Large intestine (tissue), 3 donors: ENCODE measurements around the gene VEGFB. TPM values are rescaled to one million over a fixed set of nuclear protein-coding genes. Genes with fewer than 3 reads are reported as not detected.
A peak's percentile ranks its signal among the peaks of the same experiment; 100 is the strongest.
"Not testable (repeated sequence)": the region's sequence is repeated elsewhere in the genome, so short reads cannot be mapped to it uniquely, and the experiment has no call there.

ENCODE experiments used
- DNase-seq, 2 donors: peaks; one replicate each; pipeline versions ENCODE4 v3.0.0 to v3.0.0-alpha.2; 2013
- H3K27ac ChIP-seq: one replicate; pipeline ENCODE4 v1.5.1; 2013; ENCODE audit warnings: low read length
- H3K27me3 ChIP-seq: 2 replicates; pipeline ENCODE4 v1.6.1; 2013; ENCODE audit warnings: low read length; ENCODE audit not compliant: control insufficient read depth, insufficient read depth
- H3K36me3 ChIP-seq: 2 replicates; pipeline ENCODE4 v1.6.1; 2013; ENCODE audit warnings: low read length; ENCODE audit not compliant: control insufficient read depth, insufficient read depth
- H3K4me1 ChIP-seq: one replicate; pipeline ENCODE4 v1.6.1; 2013; ENCODE audit warnings: low read length; ENCODE audit not compliant: control insufficient read depth, insufficient read depth
- H3K4me3 ChIP-seq: one replicate; pipeline ENCODE4 v1.5.1; 2013; ENCODE audit warnings: low read length
- H3K9me3 ChIP-seq: one replicate; pipeline ENCODE4 v1.6.1; 2013; ENCODE audit warnings: mild to moderate bottlenecking, low read depth, low read length, moderate library complexity; ENCODE audit not compliant: control insufficient read depth
- WGBS: methylation state at CpG from one replicate; pipeline ENCODE4 v1.1.5; 2013; ENCODE audit warnings: low lambda C conversion rate; ENCODE audit not compliant: insufficient coverage; 5-methylcytosine and 5-hydroxymethylcytosine counted together
- polyA plus RNA-seq: library from polyadenylated mRNA; unstranded; fragments of 120-200 nt; gene quantifications from one replicate; pipeline ENCODE4 v1.2.1, GENCODE V29; 2013

Gene VEGFB
- polyA plus RNA-seq, 1 donor = 105 TPM

DNA sequence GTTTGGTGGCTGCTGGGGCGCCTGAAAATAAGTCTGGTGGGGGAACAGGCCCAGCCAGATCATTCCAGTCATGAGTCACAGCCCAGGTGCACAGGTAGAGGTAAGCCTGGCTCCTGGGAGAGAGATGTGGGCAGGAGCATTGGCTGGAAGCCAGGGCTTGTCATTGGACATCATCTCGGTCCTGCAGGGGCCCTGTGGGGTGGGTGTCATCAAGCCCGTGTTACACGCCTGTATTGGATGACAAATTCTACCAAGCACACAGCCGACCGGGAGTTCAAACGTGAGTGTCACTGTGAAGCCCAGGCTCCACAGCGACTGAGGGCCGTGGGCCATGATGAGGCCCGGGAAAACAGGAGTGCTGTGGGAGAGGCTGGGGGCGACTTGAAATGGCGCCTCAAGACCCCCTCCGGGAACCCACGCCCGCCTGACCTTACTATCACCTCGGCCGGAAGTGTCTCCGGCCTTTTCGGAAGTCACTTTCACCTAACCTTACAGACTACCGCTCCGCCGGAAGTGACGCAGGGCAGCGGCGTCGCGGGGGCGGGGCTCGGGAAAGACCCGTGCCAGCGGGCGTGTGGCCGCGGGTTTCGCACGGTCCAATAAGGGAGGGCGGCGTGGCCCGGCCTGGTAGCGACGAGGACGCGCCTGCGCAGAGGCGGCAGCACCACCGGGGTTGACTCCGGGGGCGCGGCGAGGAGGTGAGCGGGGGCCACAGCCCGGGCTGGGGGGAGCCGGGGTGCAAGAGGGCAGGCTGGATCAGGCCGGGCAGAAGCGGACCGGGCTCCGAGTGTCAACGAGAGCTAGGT lies 6.3 kb downstream of the VEGFB start, which contains the start of gene FKBP2:
TSS of gene FKBP2 (plus strand) at position 661 of the 806 bp plus-strand sequence. CDS start 1,293 bp downstream, outside the sequence.
- Histone ChIP-seq H3K36me3 (peaks cover 37% of the 10 kb centered on the region), H3K4me3 (peak within 1 kb of the TSS; percentile 95), H3K27me3 (no peaks in the 10 kb centered on the region), H3K9me3 (no peaks in the 10 kb centered on the region), H3K4me1 (peaks cover 48% of the 10 kb centered on the region), H3K27ac (peak within 1 kb of the TSS; percentile 100)
- DNase-seq = peak; percentile 98 to 99
- WGBS = no CpG with 5 or more reads among the region's 58 CpGs

DNA sequence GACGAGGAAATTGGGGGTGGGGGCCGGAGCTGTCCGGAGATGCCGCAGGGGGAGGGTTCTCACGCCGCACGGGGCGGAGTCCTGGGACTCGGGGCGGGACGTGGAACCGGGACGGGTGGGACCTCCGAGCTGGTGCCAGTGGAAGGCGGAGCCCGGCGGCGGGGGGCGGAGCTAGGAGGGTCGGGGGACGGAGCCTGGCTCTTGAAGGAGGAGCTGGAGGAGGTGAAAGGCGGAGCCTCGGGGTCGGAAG lies 6.8 kb downstream of the VEGFB start:
- Histone ChIP-seq H3K27ac (peak overlapping the region; percentile 100), H3K27me3 (no peaks in the 10 kb centered on the region), H3K4me3 (peak overlapping the region; percentile 95), H3K36me3 (peaks cover 33% of the 10 kb centered on the region), H3K9me3 (no peaks in the 10 kb centered on the region), H3K4me1 (peaks cover 44% of the 10 kb centered on the region)
- peak in 1 of 2 donors; percentile 100 for DNase-seq
- no CpG with 5 or more reads among the region's 24 CpGs for WGBS

DNA sequence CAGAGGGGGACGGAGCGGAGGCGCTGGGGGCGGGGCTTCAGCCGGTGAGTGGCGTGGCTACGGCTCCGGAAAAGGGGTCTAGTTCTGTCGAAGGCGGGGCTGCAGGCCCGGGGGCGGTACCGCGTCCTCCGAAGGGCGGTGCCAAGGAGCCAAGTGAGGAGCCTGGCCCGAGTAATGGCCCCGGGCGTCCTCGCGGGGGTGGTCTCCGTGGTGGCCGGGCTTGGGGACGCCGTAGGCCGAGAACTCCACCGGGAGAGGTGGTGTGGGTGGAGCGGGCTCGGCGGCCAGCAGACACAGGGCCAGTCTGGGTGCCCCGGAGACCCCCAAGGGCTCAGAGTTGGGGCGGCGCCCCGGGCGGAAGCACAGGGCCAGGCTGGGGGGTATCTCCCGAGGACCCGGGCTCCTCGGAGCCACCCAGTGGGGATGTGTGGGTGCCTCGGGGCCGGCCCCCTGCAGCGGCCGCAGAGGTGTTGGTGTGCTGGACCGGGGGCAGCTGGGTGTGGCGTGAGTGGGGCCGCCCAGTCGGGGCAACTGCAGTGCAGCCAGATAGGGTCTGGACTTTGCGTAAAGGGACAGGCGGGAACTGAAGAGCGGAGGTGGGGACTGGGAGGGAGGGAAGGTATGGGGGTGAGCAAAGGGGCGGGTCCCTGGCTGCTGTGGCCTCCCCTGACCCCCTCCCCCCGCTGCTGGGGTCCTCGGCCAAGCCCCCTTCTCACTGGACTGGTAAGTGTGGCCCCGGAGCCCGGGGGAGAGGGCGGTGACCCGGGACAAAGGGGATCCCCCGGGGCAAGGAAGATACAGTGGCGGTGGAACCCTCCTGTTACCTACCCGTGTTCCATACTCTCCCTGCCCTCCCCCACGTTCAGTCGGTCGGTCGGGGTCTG lies 7.3 kb downstream of the VEGFB start:
- Histone ChIP-seq H3K27me3 (no peaks in the 10 kb centered on the region), H3K4me1 (peaks cover 42% of the 10 kb centered on the region), H3K27ac (peak overlapping the region; percentile 100), H3K4me3 (peak overlapping the region; percentile 95), H3K9me3 (no peaks in the 10 kb centered on the region), H3K36me3 (peaks cover 33% of the 10 kb centered on the region)
- peak; percentile 82 to 100 for DNase-seq
- no CpG with 5 or more reads among the region's 63 CpGs for WGBS

DNA sequence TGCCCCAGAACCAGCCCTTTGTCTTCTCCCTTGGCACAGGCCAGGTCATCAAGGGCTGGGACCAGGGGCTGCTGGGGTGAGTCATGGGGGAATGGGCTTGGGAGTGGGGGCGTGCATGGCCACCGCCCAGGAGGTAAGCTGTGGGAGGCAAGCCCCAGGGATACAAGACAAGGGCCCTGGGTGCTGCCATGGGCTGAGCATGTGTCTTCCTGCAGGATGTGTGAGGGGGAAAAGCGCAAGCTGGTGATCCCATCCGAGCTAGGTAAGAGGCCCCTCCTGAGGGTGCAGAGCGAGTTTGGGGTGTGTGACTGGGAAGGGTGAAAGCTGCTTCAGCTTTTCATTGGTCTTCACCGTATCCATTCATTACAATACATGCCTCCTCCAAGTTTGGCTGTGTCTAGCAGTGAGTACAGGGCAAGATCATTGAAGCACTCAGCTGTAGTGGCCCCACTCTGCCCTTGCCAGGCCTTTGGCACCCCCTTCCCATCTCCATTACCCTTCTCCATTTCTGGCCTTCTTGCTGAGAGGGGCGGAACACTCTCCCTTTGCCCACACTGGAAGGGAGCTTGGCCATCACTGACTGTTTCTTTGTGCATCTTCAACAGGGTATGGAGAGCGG lies 9.0 kb downstream of the VEGFB start:
- no CpG with 5 or more reads among the region's 8 CpGs for WGBS
- Histone ChIP-seq H3K4me3 (no peak overlapping the region), H3K27me3 (no peaks in the 10 kb centered on the region), H3K27ac (no peak overlapping the region), H3K36me3 (peaks cover 27% of the 10 kb centered on the region), H3K9me3 (no peaks in the 10 kb centered on the region), H3K4me1 (peaks cover 38% of the 10 kb centered on the region)
- no peak for DNase-seq

DNA sequence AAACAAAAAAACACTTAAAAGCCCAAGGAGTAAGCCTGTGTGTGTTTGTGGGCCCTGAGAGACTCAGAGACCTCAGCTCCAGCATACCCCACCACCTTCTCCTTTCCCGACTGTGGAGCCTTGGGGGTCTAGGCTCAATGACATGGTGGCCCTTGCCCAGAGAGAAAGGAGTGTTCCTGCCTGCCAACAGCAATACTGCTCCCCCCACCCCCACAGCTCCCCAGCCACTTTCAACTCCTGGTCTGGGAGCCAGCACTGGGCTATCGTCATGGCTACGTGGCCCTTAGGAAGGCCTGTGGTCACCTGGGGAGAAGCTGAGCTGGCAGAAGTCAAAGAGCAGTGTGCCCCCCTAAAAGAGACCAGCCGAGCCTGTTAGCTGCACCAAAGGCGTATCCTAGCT lies 9.7 kb downstream of the VEGFB start:
- peaks cover 44% of the 10 kb centered on the region for H3K4me1 ChIP-seq
- H3K27ac ChIP-seq = no peak overlapping the region
- H3K27me3 ChIP-seq = no peaks in the 10 kb centered on the region
- H3K9me3 ChIP-seq = no peaks in the 10 kb centered on the region
- DNase-seq = no peak
- H3K36me3 ChIP-seq = peaks cover 20% of the 10 kb centered on the region
- H3K4me3 ChIP-seq = no peak overlapping the region
- no CpG with 5 or more reads among the region's 5 CpGs for WGBS

DNA sequence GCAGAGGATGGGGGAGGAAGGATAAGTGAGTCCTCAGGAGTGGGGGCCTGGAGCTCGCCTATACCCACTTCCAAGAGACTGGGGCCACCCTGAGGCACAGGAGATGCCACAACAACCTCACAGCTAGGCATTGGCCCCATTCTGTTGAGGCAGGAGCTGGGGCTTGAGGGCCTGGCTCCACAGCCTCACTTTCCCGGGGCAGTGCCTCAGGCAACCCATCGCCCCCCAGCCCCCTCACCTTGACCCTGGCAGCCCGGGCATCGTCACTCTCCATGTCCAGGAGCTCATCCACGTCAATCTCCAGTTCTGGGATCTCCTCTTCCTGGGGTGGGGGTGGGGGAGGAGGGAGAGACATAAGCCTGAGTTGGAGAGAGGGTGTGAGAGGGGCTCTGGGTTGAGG lies 10.6 kb downstream of the VEGFB start:
- peaks cover 16% of the 10 kb centered on the region for H3K36me3 ChIP-seq
- H3K27me3 ChIP-seq = no peaks in the 10 kb centered on the region
- H3K9me3 ChIP-seq = no peaks in the 10 kb centered on the region
- H3K4me3 ChIP-seq = peak overlapping the region; percentile 83
- H3K4me1 ChIP-seq = peaks cover 47% of the 10 kb centered on the region
- DNase-seq = no peak
- H3K27ac ChIP-seq = peak overlapping the region; percentile 89
- no CpG with 5 or more reads among the region's 6 CpGs for WGBS

DNA sequence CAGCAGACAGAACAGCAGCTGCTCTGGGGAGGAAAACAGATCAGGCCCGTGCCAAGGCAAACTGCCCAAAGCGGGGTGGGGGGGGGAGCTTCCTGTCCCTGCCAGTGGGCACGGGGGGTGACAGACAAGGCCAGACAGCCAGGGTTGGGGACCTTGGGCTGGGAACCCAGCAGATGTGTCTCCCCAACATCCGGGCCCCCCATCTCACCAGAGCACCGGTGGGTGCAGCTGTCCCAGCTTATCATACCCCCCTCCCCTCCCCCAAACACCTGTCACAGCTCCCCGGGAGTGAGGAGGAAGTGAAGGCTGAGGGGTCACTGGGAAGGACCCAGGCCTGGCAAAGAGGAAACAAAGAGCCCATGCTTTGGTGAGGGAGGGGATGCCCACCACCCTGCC lies 11.0 kb downstream of the VEGFB start:
- Histone ChIP-seq H3K9me3 (no peaks in the 10 kb centered on the region), H3K27ac (peak overlapping the region; percentile 89), H3K4me3 (peak overlapping the region; percentile 83), H3K27me3 (no peaks in the 10 kb centered on the region), H3K36me3 (peaks cover 16% of the 10 kb centered on the region), H3K4me1 (peaks cover 47% of the 10 kb centered on the region)
- no peak for DNase-seq
- no CpG with 5 or more reads among the region's 6 CpGs for WGBS

DNA sequence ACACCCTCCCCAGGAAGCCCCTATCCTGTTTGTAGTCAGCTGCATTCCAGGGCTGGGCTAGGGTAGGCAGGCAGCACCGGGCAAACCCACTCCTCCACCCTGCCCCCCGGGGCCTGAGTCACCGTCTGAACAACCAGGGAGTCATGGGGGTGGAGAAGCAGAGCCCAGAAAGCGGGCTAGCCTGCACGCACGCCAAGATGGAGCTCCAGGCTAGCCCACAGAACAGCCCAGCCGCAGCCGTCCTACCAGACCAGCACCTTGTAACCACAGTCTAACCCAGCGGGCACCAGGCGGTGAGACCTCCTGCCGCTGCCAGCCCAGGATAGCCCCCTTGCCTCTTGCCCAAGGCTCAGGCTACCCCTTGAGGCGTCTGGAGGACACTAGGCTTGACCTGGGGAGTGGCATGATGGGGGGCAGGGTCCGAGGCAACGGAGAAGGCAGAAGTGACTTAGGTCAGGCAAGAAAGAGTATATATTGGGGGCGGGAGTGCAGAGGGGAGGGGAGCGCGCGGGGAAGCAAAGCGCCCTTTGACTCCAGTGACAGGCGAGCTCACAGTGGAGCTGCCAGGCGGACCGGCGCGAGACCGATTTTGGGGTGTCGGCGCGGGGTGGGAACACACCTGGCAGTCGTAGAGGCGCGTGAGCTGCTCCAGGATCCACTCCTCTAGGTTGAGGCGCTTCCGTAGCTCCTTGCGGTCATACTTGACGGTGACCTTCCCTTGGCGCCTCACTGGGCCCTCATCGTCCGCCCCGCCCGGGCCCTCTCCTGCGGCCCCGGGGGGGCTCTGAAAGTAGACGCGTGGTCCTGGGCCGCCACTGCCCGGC lies 11.6 kb downstream of the VEGFB start:
- WGBS = no CpG with 5 or more reads among the region's 46 CpGs
- Histone ChIP-seq H3K27ac (peak overlapping the region; percentile 89), H3K4me1 (peaks cover 50% of the 10 kb centered on the region)

DNA sequence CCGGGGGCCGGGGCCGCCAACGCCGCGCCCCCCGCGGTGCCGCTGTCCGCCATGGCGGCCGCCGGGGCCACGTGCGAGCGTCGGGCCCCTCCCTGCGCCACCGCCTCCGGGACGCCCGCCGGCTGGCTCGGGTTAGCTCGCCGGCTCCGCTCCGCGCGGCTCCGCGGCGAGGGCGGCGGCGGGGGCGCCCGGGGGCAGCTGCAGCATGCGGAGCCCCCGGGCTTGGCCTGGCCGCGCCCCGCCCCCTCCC lies 12.2 kb downstream of the VEGFB start:
- Histone ChIP-seq H3K27ac (peak overlapping the region; percentile 89), H3K4me1 (peaks cover 52% of the 10 kb centered on the region), H3K36me3 (peaks cover 16% of the 10 kb centered on the region)
- no CpG with 5 or more reads among the region's 43 CpGs for WGBS
- DNase-seq, H3K9me3 ChIP-seq, H3K4me3 ChIP-seq, H3K27me3 ChIP-seq: not testable (repeated sequence)

More for the DNA sequence above, 11.6 kb downstream of the VEGFB start:
- DNase-seq = peak; percentile 74 to 83
- Histone ChIP-seq H3K36me3 (peaks cover 16% of the 10 kb centered on the region), H3K9me3 (no peaks in the 10 kb centered on the region), H3K4me3 (peak overlapping the region; percentile 83), H3K27me3 (no peaks in the 10 kb centered on the region)
